ENCODE measurements around the gene TGM1. TPM values are rescaled to one million over a fixed set of nuclear protein-coding genes. Genes with fewer than 3 reads are reported as not detected.

TGM1 gene
- total and polyA plus RNA-seq, 2 experiments from 2014 or later: 0.31 to 0.63 TPM

- TF ChIP-seq, protein P1, sequence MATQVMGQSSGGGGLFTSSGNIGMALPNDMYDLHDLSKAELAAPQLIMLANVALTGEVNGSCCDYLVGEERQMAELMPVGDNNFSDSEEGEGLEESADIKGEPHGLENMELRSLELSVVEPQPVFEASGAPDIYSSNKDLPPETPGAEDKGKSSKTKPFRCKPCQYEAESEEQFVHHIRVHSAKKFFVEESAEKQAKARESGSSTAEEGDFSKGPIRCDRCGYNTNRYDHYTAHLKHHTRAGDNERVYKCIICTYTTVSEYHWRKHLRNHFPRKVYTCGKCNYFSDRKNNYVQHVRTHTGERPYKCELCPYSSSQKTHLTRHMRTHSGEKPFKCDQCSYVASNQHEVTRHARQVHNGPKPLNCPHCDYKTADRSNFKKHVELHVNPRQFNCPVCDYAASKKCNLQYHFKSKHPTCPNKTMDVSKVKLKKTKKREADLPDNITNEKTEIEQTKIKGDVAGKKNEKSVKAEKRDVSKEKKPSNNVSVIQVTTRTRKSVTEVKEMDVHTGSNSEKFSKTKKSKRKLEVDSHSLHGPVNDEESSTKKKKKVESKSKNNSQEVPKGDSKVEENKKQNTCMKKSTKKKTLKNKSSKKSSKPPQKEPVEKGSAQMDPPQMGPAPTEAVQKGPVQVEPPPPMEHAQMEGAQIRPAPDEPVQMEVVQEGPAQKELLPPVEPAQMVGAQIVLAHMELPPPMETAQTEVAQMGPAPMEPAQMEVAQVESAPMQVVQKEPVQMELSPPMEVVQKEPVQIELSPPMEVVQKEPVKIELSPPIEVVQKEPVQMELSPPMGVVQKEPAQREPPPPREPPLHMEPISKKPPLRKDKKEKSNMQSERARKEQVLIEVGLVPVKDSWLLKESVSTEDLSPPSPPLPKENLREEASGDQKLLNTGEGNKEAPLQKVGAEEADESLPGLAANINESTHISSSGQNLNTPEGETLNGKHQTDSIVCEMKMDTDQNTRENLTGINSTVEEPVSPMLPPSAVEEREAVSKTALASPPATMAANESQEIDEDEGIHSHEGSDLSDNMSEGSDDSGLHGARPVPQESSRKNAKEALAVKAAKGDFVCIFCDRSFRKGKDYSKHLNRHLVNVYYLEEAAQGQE (IDR thresholded peaks at IDR 0.05; ENCODE audit: unreplicated experiment): no peak
- TF ChIP-seq CTCF (conservative IDR thresholded peaks at IDR 0.05; ENCODE audit: low read depth in 2 of 2): no peak
- TF ChIP-seq, protein P2, sequence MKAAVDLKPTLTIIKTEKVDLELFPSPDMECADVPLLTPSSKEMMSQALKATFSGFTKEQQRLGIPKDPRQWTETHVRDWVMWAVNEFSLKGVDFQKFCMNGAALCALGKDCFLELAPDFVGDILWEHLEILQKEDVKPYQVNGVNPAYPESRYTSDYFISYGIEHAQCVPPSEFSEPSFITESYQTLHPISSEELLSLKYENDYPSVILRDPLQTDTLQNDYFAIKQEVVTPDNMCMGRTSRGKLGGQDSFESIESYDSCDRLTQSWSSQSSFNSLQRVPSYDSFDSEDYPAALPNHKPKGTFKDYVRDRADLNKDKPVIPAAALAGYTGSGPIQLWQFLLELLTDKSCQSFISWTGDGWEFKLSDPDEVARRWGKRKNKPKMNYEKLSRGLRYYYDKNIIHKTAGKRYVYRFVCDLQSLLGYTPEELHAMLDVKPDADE (IDR thresholded peaks at IDR 0.05): no peak
- TF ChIP-seq CREB1 (CRISPR knock-in tag; IDR thresholded peaks at IDR 0.05; ENCODE audit: low read depth): no peak
- no peak for TF ChIP-seq STAT1 (IDR thresholded peaks at IDR 0.05; ENCODE audit: unreplicated experiment)
These were observed 15.4 kb upstream of the TGM1 start (continued) for GRCh38 chr14:24278424-24278823.

DNA sequence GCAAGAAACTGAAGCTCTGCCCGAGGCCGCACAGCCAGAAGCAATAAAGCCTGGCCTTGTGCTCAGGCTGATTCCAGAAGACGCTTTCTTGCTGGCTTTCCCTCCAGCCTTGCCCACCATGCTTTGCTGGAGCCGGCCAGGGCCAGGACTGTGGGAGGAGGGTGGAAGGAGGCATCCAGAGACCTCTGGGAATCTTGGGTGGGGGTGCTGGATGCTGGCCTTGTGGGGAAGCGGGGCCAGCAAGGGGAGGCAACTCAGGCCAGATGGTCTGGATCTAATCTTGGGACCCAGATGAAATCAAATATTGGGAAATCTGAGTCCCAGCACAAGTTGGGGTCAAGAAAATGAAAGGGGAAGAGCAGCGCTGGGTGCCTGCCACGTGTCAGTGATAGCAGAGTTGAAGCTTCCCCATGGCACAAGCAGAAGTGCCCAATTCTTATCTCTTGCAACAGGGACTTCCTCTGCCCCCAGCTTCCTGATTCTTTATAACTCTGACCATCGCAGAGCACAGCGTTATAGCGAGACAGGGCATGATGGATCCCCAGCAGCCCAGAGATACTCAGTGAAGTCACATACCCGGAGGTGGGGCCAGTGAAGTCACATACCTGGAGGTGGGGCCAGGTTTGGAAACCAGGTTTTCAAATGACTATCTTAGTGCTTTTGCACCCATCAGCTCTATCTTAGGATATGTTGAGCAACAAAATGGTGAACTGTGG, 14.8 kb upstream of the TGM1 start:
- no peak overlapping the region for H2AFZ ChIP-seq
- ATAC-seq (no peak), DNase-seq (ENCODE audit: low spot score) (no peak)
- no peak overlapping the region for H3K27ac Mint-ChIP-seq
- H3K4me2 ChIP-seq: no peak overlapping the region
- no peak overlapping the region for H3K4me3 Mint-ChIP-seq
- no peaks in the 10 kb centered on the region for H3F3A ChIP-seq (replicated peaks; ENCODE audit: low read depth)
- no peaks in the 10 kb centered on the region; the same call in 1 of the 2 replicates for H4K20me1 ChIP-seq (replicated peaks; ENCODE audit: insufficient read depth)
- H3K9me3 Mint-ChIP-seq: no peaks in the 10 kb centered on the region
- no peak overlapping the region for H3K27ac ChIP-seq (ENCODE audit: low read depth)
- H3K27me3 ChIP-seq (ENCODE audit: insufficient read depth): no peaks in the 10 kb centered on the region
- H3K36me3 Mint-ChIP-seq (ENCODE audit: low read depth): no peaks in the 10 kb centered on the region
- H3K4me3 ChIP-seq: no peak overlapping the region
- H3K4me1 Mint-ChIP-seq: peaks cover 10% of the 10 kb centered on the region; the same call in 2 of the 3 replicates
- H3K36me3 ChIP-seq (ENCODE audit: insufficient read depth): no peaks in the 10 kb centered on the region
- peaks cover 10% of the 10 kb centered on the region for H3K27me3 Mint-ChIP-seq (ENCODE audit: insufficient read depth, low read depth, poor library complexity)
- H3K9me2 ChIP-seq (ENCODE audit: insufficient read depth): no peaks in the 10 kb centered on the region
- no peaks in the 10 kb centered on the region; the same call in 1 of the 2 replicates for H3K79me2 ChIP-seq (replicated peaks; ENCODE audit: insufficient read depth)
- 0 out of 2 replicates have a peak, but pooled peaks cover 6% of the 10 kb centered on the region for H3K4me1 ChIP-seq (ENCODE audit: insufficient read depth)
- TF ChIP-seq, protein P2 (IDR thresholded peaks at IDR 0.05): no peak
- TF ChIP-seq JUNB (IDR thresholded peaks at IDR 0.05; ENCODE audit: unreplicated experiment): no peak
- no peak for TF ChIP-seq NANOG (IDR thresholded peaks at IDR 0.05; ENCODE audit: borderline replicate concordance)
- no peak for TF ChIP-seq EZH2 (IDR thresholded peaks at IDR 0.05; ENCODE audit: low read depth, unreplicated experiment)
- no peak for TF ChIP-seq ZNF114 (CRISPR knock-in tag; IDR thresholded peaks at IDR 0.05)
- TF ChIP-seq CTCF (conservative IDR thresholded peaks at IDR 0.05; ENCODE audit: low read depth in 2 of 2): no peak
- TF ChIP-seq EZH2phosphoT487 (IDR thresholded peaks at IDR 0.05; ENCODE audit: unreplicated experiment): no peak
- no peak for TF ChIP-seq CREB1 (CRISPR knock-in tag; IDR thresholded peaks at IDR 0.05; ENCODE audit: low read depth)
- TF ChIP-seq, protein P1 (IDR thresholded peaks at IDR 0.05; ENCODE audit: unreplicated experiment): no peak
- no peak for TF ChIP-seq ZNF331 (CRISPR knock-in tag; IDR thresholded peaks at IDR 0.05; ENCODE audit: low read depth)
